H1 (cell line): ENCODE results near the gene ABCA1. TPM values are rescaled to one million over a fixed set of nuclear protein-coding genes. Genes with fewer than 3 reads are reported as not detected.

ENCODE experiments used
- BRCA1 ChIP-seq: IDR thresholded peaks from 2 replicates; pipeline ENCODE4 v1.6.1; 2012; ENCODE audit warnings: low read depth, low read length, improper control_type of control experiment
- EP300 ChIP-seq, 2 experiments: IDR thresholded peaks; 1 replicate in 1 of 2; 2 replicates in 1 of 2; pipeline ENCODE4 v1.6.1; 2011 to 2012; ENCODE audit warnings: low read depth in 2 of 2, low read length in 2 of 2, mild to moderate bottlenecking in 2 of 2, borderline replicate concordance in 1 of 2, inconsistent platforms in 1 of 2, moderate library complexity in 1 of 2
- ZNF274 ChIP-seq: IDR thresholded peaks from 2 replicates; pipeline ENCODE4 v1.7.0; 2012; ENCODE audit warnings: low read length, borderline replicate concordance; ENCODE audit errors: extremely low read depth
- polyA plus RNA-seq, 7 experiments: library from polyadenylated mRNA; depleted of rRNA in 3 of 7; stranded (reverse) in 5 of 7; unstranded in 2 of 7; fragments of >200 nt in 5 of 7; fragments of 200-250 nt in 2 of 7; gene quantifications; 1 replicate in 5 of 7; 2 replicates in 1 of 7; 4 replicates in 1 of 7; pipeline versions ENCODE4 v1.2.1 to v1.2.3, GENCODE V29; 2011 to 2013; ENCODE audit warnings: missing spikeins in 2 of 7, mixed read lengths in 2 of 7
- total RNA-seq: library from RNA; stranded (reverse); fragmentation: NEBNext Ultra II Directional; extraction: Animal tissue kit (Norgen Biotek cat#: 25700); gene quantifications from 2 replicates; pipeline ENCODE4 v1.2.1, GENCODE V29; 2021
- TF ChIP-seq, protein P1 (sequence below): IDR thresholded peaks from 2 replicates; pipeline ENCODE4 v1.6.1; 2011; ENCODE audit warnings: low read depth, mild to moderate bottlenecking, low read length; ENCODE audit not compliant: insufficient read depth

ABCA1 gene
- total and polyA plus RNA-seq, 2 of the 8 experiments (the other 6 are each of a cell fraction or from before 2014, with no cell fraction given): 6.9 to 7.8 TPM

DNA sequence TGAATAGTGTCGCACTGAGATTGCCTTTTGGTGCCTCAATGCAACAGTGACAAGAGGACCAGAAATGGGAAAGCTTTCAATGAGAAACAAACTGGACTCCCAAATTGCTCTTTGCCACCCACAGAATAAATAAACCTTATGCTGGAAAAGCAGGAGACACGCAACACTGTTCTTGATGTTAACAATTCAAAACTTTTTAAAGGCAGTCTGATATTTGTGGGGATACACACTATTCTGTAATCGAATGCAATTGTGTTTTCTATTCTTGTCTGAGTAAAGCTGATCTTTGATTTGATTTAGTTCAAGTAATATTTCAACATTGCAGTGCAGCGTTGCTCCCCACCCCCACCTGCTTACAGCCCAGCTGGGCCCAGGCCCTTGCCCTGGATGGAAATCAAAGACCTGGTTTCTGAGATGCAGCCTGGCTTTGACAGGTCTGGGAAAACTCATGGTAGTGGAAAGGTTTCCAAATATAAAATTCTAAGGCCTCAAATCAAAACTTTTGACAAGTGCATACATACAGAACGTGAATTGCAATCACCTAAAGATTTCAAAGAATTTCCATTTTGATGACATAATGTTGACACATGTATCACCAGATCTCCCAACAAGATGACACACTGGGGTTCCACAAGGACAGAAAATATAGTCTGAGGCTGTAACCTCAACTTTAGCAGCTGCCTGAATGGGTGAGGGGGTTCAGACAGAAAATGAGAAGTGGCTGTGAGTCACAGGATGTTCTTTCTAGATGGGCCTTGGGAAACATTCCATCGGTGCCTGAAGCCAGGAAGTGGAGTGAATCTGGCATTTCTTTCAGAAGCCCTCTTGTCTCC is 55.1 kb downstream of the ABCA1 start (continued):
- TF ChIP-seq BRCA1 (no peak), EP300 (IDR thresholded peaks at IDR 0.05; ENCODE audit: borderline replicate concordance in 1 of 2, low read depth in 2 of 2, low read length in 2 of 2) (no peak), ZNF274 (no peak)
- TF ChIP-seq, protein P1, sequence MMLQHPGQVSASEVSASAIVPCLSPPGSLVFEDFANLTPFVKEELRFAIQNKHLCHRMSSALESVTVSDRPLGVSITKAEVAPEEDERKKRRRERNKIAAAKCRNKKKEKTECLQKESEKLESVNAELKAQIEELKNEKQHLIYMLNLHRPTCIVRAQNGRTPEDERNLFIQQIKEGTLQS: no peak
